ENCODE data around the gene IER3IP1.

The IER3IP1 gene

DNA sequence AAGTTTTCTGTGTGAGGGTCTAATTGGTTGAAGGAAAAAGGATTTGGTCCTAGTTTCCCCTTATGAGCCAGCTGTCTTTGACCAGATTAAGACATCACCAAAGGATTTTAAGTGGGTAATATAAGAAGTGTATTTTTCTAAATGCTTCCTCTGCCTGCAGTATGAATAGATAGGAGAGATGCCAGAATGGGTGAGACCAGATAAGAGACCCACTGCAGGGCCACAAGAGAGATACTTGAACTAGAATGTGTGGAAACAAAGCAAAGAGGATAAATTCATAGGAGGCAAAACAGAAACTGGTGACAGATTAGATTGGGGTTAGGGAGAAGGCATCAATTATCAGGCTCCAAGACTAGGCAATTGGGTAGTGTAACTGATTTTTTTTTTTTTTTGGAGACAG is 24.7 kb downstream of the IER3IP1 start:
- DNase-seq, result no peak

- DNase-seq, result no peak
Measured at GRCh38 chr18:47150824-47151366, 25.3 kb downstream of the IER3IP1 start.

- DNase-seq, result peak; percentile 56
Measured at GRCh38 chr18:47150029-47150823, 25.9 kb downstream of the IER3IP1 start, which contains the start of gene HDHD2. Gene HDHD2 (minus strand): TSS chr18:47150500. CDS start chr18:47136439, 14,061 bp downstream.

DNA sequence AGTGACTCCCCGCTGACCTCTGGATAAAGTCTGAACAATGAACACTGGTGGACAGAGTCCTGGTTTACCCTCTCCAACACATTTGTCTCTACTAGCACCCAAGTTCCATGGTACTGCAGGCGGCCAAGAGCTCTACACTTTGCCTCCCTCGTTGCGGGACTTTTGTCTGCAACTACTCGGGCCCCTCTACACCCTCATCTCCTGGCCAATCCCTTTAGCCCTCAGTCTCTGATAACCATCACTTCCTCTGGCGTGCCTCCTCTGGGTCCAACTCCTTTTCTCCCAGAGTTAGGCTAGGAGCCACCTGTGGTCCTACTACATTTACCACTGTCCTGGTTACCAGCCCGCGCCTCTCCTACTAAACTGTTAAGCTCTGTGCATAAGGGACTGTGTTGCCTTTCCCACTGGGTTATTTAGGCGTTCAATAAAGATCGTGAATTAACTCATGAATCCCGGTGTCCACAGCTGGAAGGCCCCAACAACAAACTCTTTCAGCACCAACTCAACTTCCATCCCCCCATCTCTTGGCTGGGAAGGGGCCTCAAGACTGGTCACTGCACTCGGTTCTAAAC is 26.6 kb downstream of the IER3IP1 start:
- DNase-seq, result no peak

- DNase-seq, result no peak
Measured at GRCh38 chr18:47146206-47146605, 30.0 kb downstream of the IER3IP1 start.

DNA sequence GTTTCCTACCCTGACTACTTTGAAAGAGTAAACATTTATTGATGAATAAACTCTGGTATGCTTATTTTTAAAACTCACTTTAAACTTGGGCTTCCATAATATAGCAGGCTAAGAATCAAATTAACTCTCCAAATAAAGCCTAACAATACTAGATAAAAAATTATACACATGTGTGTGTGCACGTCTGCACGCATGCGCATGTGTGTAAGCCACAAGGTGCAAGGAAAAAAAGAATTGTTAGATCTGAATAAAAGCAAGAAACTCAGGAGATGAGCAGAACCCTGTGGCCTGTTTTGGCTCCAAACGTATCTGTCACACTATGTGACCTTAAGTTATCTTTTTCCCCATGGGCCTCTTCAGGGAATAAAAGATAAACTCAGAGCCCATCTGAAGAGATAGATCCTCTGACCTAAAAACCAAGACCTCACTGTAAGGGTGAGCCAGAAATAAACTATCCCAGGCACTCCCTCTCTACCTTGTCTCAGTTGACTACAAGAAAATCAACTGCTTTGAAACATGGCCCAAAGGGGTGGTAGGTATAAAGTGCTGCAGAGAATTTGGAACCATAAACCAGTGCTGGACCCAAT is 32.2 kb downstream of the IER3IP1 start:
- no peak for DNase-seq

DNA sequence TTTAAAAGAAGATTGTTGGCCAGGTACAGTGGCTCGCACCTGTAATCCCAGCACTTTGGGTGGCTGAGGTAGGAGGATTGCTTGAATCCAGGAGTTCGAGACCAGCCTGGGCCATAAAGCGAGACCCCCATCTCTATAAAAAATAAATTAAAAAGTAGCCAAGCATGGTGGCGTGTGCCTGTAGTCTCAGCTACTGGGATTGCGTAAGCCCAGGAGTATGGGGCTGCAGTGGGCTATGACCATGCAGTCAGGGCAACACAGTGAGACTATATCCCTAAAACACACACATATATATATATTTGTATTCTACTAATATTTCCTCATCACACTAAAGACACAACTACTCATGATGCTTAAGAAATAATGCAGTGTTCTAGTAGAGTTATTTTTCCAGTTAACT is 33.0 kb downstream of the IER3IP1 start:
- no peak for DNase-seq

DNA sequence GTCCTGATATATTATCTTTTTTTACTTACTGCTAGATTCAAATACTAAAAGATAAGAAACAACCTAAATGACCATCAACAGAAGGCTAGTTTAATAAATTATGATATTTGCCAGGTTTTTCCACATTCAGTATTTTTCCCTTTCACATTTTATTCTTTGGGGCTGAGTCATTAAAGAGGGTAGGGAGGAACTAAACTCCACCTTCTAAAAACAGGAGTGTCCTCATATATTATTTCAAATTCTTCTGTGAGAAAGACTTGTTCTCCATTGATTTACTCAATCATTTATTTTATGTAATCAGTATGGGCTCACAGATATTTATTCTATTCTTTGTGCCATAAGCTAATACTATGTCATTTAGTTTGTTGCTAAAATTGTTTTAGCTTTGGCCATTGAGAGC is 34.9 kb downstream of the IER3IP1 start:
- no peak for DNase-seq

GRCh38 chr18:47121146-47121545 is 55.0 kb downstream of the IER3IP1 start:
- no peak for DNase-seq

- DNase-seq, result no peak
Measured at GRCh38 chr18:47120428-47120827, 55.7 kb downstream of the IER3IP1 start.

DNA sequence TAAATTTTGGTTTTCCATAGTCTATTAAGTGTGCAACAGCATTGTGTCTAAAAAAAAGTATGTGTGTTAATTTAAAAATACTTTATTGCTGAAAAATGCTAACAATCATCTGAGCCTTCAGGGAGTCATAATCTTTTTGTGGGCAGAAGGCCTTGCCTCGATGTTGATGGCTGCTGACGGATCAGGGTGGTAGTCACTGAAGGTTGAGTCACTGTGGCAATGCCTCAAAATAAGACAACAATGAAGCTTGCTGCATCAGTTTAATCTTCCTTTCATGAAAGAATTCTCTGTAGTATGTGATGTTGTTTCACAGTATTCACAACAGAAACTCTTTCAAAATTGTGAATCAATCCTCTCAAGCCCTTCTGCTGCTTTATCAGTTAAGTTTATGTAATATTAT is 57.2 kb downstream of the IER3IP1 start:
- no peak for DNase-seq

- no peak for DNase-seq
Measured at GRCh38 chr18:47115205-47115604, 61.0 kb downstream of the IER3IP1 start.

DNA sequence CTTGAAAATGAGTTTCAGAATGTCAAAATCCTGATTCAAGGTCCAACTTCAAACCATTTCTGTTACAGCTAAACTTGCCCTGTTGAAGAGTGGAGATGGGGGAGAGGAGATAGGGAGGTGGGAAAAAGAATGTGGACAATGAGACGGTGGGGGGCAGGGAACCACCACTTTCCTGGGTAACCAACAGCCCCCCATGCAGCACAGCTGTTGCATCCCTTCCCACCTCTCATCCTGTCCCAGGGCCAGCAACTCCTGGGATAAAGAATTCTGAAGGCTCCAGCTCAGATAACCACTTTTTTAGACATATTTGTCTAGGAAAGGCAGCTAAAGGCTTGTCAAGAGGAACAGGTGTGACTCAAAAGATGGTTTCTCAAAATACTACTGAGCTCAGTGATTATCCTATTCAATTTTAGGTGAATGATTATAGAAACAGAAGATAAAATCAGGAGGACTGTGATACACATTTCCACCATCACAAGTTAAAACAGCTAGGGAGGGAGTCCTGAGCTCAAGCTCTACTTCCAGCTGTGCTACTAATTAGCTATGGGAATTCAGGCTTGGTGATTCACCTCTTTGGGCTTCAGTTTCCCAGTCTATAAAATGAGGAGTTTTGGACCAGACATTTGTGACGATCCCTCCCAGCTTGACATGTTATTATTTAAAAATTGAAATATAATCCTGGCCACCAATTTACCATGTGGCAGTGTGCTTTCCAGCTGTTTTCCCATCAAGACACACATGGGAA is 62.2 kb downstream of the IER3IP1 start:
- no peak for DNase-seq

- no peak for DNase-seq
Measured at GRCh38 chr18:47110492-47111274, 65.5 kb downstream of the IER3IP1 start.

GRCh38 chr18:47109720-47110119 is 66.4 kb downstream of the IER3IP1 start:
- DNase-seq, result no peak

- DNase-seq, result no peak
Measured at GRCh38 chr18:47108998-47109405, 67.2 kb downstream of the IER3IP1 start.

DNA sequence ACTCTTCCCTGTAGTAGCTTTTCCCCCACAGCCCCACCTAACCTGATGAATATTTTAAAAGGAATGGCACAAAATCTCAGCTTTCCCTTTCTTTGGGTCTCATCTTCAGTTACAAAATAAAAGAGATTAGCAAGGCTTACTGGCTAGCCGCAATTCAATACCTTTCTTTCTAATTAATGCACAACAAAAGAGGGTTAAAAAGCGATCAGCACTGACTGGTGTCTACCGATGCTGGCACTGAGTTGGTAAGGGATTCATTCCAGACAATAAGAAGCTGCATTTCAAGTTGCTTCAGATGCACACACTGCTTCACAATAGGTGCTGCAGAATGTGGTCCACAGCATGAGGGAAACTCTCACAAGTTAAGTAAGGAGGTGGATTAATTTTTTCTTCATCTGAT is 67.8 kb downstream of the IER3IP1 start:
- no peak for DNase-seq

Measured in NK-92 treated with Interleukin-12 subunit alpha and Interleukin-12 subunit beta, amount 100 ng/mL, for 24 hours (cell line).